ENCODE measurements around the gene ATE1. TPM values are rescaled to one million over a fixed set of nuclear protein-coding genes. Genes with fewer than 3 reads are reported as not detected.

ATE1 gene
- total RNA-seq, 1 donor from 2014 or later: 34.6 TPM

GRCh38 chr10:121694966-121695643 lies 232.7 kb downstream of the ATE1 start:
- no peak for ATAC-seq (ENCODE audit: poor library complexity)
- intact Hi-C loops (cut with DNase I): no loop called here
- DNase-seq: no peak

GRCh38 chr10:121694327-121694965 lies 233.4 kb downstream of the ATE1 start:
- intact Hi-C loops (cut with DNase I): no loop called here
- ATAC-seq (ENCODE audit: poor library complexity) (no peak), DNase-seq (no peak)

GRCh38 chr10:121692626-121693025 lies 235.2 kb downstream of the ATE1 start:
- ATAC-seq (ENCODE audit: poor library complexity) (no peak), DNase-seq (no peak)
- intact Hi-C loops (cut with DNase I): no loop called here

GRCh38 chr10:121690970-121691369 lies 236.9 kb downstream of the ATE1 start:
- ATAC-seq (ENCODE audit: poor library complexity): no peak
- DNase-seq: no peak
- intact Hi-C loops (cut with DNase I): no loop called here

Other genes starting within 250 kb of the ATE1 start
- gene NSMCE4A, start 47.2 kb upstream of the ATE1 start, total RNA-seq: 23.7 TPM
- gene TACC2, start 61.1 kb upstream of the ATE1 start, total RNA-seq: 349 TPM